Mesodermal cell (in vitro differentiated cells): Measurements from ENCODE around the gene SLC30A5.
A peak's percentile ranks its signal among the peaks of the same experiment; 100 is the strongest.

Experiments
- H3K27ac ChIP-seq: 2 replicates; pipeline ENCODE4 v1.7.0; 2013; ENCODE audit warnings: mild to moderate bottlenecking, low read depth, low read length, moderate library complexity; ENCODE audit not compliant: severe bottlenecking
- H3K36me3 ChIP-seq: 2 replicates; pipeline ENCODE4 v1.7.1; 2013; ENCODE audit warnings: mild to moderate bottlenecking, low read length, moderate library complexity; ENCODE audit not compliant: control insufficient read depth, insufficient read depth
- H3K4me1 ChIP-seq: one replicate; pipeline ENCODE4 v1.7.1; 2013; ENCODE audit warnings: mild to moderate bottlenecking, low read length; ENCODE audit not compliant: insufficient read depth, control insufficient read depth, poor library complexity, severe bottlenecking
- H3K4me3 ChIP-seq: 2 replicates; pipeline ENCODE4 v1.7.0; 2013; ENCODE audit warnings: low read length, control low read depth, mild to moderate bottlenecking; ENCODE audit not compliant: insufficient read depth, poor library complexity, severe bottlenecking; ENCODE audit errors: extremely low read depth
- H3K9me3 ChIP-seq: 2 replicates; pipeline ENCODE4 v1.7.1; 2013; ENCODE audit warnings: mild to moderate bottlenecking, low read length, moderate library complexity; ENCODE audit not compliant: control insufficient read depth
- WGBS, 2 experiments: methylation state at CpG; one replicate each; pipeline ENCODE4 v1.1.5; 2013; ENCODE audit warnings: missing lambda C conversion rate in 2 of 2; ENCODE audit not compliant: insufficient coverage in 2 of 2; 5-methylcytosine and 5-hydroxymethylcytosine counted together

SLC30A5 gene

DNA sequence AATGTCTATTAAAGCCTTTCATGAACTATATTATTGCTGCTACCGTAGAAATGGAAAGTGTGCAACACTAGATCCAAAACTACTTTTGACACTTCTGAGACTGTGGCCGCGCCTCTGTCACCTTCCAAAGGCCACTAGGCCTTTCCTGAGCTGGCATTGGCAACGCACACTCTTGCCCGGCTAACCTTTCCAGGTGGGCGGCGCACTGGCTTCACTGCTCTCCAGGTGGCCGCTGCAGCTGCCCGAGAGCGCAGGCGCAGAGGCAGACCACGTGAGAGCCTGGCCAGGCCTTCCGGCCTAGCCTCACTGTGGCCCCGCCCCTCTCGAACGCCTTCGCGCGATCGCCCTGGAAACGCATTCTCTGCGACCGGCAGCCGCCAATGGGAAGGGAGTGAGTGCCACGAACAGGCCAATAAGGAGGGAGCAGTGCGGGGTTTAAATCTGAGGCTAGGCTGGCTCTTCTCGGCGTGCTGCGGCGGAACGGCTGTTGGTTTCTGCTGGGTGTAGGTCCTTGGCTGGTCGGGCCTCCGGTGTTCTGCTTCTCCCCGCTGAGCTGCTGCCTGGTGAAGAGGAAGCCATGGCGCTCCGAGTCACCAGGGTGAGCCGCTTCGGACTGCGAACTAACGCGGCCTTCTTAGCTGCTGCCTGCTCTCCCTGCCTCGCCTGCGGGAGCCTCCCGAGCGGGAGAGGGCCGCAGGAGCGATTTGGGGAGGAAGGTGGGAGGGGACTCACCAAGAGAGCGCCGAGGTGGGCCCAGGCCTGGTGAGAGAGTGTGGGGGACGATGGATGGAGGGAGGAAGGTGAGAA lies 73.1 kb downstream of the SLC30A5 start, which contains the start of gene CCNB1:
TSS of gene CCNB1 (plus strand) at position 465 of the 807 bp plus-strand sequence. CDS start at position 578, 113 bp downstream.
- Histone ChIP-seq H3K9me3 (no peaks in the 10 kb centered on the region), H3K36me3 (peaks cover 41% of the 10 kb centered on the region), H3K4me1 (peaks cover 9% of the 10 kb centered on the region), H3K27ac (peak within 1 kb of the TSS; percentile 80), H3K4me3 (peak within 1 kb of the TSS; percentile 73)
- 3% methylated on average over 39 to 40 of the region's 50 CpGs for WGBS, 2 experiments

DNA sequence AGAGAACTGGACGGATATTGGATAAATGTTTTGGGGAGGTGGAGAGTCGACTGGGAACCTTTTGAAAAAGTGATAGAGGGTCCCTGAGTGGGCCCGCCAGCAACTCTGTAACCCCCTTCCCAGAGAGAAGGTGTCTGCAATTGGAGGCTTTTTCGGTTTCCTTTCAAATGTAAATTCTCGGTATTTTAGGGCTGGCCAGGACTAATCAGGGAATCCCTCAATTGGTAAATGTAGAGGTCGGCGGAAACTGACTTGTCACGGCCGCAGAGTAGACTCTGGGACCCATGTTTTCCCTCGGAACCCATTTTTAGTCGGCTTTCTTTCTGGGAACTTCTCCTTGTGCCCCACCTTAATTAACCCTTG lies 73.7 kb downstream of the SLC30A5 start:
- peaks cover 47% of the 10 kb centered on the region for H3K36me3 ChIP-seq
- peak overlapping the region; percentile 80 for H3K27ac ChIP-seq
- peaks cover 9% of the 10 kb centered on the region for H3K4me1 ChIP-seq
- H3K9me3 ChIP-seq = no peaks in the 10 kb centered on the region
- H3K4me3 ChIP-seq = peak overlapping the region; percentile 73
- WGBS, 2 experiments = 0 to 1% methylated on average over 8 to 10 of the region's 11 CpGs

DNA sequence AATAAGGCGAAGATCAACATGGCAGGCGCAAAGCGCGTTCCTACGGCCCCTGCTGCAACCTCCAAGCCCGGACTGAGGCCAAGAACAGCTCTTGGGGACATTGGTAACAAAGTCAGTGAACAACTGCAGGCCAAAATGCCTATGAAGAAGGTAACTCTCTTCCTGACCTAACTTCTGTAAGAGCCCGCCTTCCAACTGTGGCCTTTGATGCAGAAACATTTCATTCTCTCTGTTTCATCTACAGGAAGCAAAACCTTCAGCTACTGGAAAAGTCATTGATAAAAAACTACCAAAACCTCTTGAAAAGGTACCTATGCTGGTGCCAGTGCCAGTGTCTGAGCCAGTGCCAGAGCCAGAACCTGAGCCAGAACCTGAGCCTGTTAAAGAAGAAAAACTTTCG lies 74.1 kb downstream of the SLC30A5 start:
- peaks cover 50% of the 10 kb centered on the region for H3K36me3 ChIP-seq
- peaks cover 9% of the 10 kb centered on the region for H3K4me1 ChIP-seq
- no peaks in the 10 kb centered on the region for H3K9me3 ChIP-seq
- H3K4me3 ChIP-seq = peak overlapping the region; percentile 73
- WGBS, 2 experiments = 22 to 33% methylated on average over 7 of the region's 8 CpGs
- peak overlapping the region; percentile 80 for H3K27ac ChIP-seq

DNA sequence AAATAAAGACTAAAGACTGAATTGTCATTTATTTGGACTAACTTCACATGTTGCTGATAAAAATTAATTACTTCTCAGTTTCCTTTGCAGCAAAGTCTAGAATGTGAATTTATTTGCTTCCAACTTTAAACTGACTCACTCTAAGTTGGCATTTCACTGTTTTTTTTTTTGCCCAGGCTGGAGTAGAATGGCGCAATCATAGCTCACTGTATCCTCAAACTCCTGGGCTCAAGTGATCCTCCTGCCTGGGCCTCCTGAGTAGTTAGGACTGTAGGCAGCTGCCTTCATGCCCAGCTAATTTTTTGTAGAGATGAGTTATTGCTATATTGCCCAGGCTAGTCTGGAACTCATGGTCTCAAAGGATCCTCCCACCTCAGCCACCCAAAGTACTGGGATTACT lies 76.7 kb downstream of the SLC30A5 start:
- peaks cover 75% of the 10 kb centered on the region for H3K36me3 ChIP-seq

DNA sequence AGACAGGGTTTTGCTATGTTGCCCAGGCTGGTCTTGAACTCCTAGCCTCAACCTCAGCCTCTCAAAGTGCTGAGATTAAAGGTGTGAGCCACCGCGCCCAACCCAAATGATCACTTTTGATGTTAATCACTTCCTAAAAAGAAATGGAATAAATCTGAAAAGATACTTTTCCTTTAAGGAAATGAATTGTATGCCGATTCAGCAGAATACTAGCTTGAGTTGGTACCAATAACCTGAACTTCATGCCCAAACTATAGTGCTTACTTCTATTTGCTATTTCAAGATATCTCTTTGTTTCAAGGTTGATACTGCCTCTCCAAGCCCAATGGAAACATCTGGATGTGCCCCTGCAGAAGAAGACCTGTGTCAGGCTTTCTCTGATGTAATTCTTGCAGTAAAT lies 77.2 kb downstream of the SLC30A5 start:
- no peak overlapping the region for H3K4me3 ChIP-seq
- H3K9me3 ChIP-seq = no peaks in the 10 kb centered on the region
- H3K27ac ChIP-seq = no peak overlapping the region
- peaks cover 9% of the 10 kb centered on the region for H3K4me1 ChIP-seq
- H3K36me3 ChIP-seq = peaks cover 80% of the 10 kb centered on the region
- 92% methylated on average over 2 of the region's 3 CpGs; no CpG with 5 or more reads in 1 of the 2 experiments for WGBS, 2 experiments

More for the DNA sequence above, 76.7 kb downstream of the SLC30A5 start:
- Histone ChIP-seq H3K4me1 (peaks cover 9% of the 10 kb centered on the region), H3K4me3 (no peak overlapping the region), H3K27ac (no peak overlapping the region), H3K9me3 (no peaks in the 10 kb centered on the region)
- no CpG with 5 or more reads among the region's 1 CpG for WGBS, 2 experiments
